Activated CD8-positive, alpha-beta T cell treated with anti-CD3 and anti-CD28 coated beads for 36 hours (primary cell): ENCODE results near the gene TIAM2. TPM values are rescaled to one million over a fixed set of nuclear protein-coding genes. Genes with fewer than 3 reads are reported as not detected.

ENCODE experiments used
- ATAC-seq: fragments of 200-7000 bp; cut with Tn5 transposase; one replicate; pipeline ENCODE4 v1.10.0; 2021; ENCODE audit warnings: mild to moderate bottlenecking, moderate library complexity
- CTCF ChIA-PET: fragments of 350-600 bp; sonication (Branson Sonifier 250); formaldehyde crosslinking; loops from one replicate; lab custom pipeline; 2021; ENCODE audit warnings: antibody characterized with exemption; lab: Charles Lee
- POLR2A ChIA-PET: fragments of 350-600 bp; sonication (Branson Sonifier 250); formaldehyde crosslinking; loops from one replicate; lab custom pipeline; 2021; ENCODE audit warnings: antibody characterized with exemption; lab: Charles Lee
- DNase-seq: peaks from one replicate; pipeline ENCODE4 v3.0.0-alpha.2; 2020
- H3K27ac Mint-ChIP-seq: one replicate; pipeline ENCODE4 v1.8.0; 2021; ENCODE audit warnings: mild to moderate bottlenecking, mixed read lengths
- H3K27me3 Mint-ChIP-seq: one replicate; pipeline ENCODE4 v1.8.0; 2021; ENCODE audit warnings: mixed read lengths
- H3K36me3 Mint-ChIP-seq: one replicate; pipeline ENCODE4 v1.8.0; 2021; ENCODE audit warnings: low read depth, mixed read lengths
- H3K4me1 Mint-ChIP-seq: one replicate; pipeline ENCODE4 v1.8.0; 2021; ENCODE audit warnings: low read depth, mixed read lengths
- H3K4me3 Mint-ChIP-seq: one replicate; pipeline ENCODE4 v1.8.0; 2021; ENCODE audit warnings: mild to moderate bottlenecking, moderate library complexity, mixed read lengths
- H3K9me3 Mint-ChIP-seq: one replicate; pipeline ENCODE4 v1.8.0; 2021; ENCODE audit warnings: mixed read lengths
- CTCF ChIP-seq: fragments of 200-600 bp; IDR thresholded peaks from one replicate; pipeline ENCODE4 v1.8.0; 2022; ENCODE audit warnings: antibody characterized with exemption, mild to moderate bottlenecking
- intact Hi-C: fragments of 100-400 bp; cut with micrococcal nuclease; formaldehyde crosslinking; loops from one replicate; pipeline ENCODE4 v1.10.0; 2022
- total RNA-seq, 2 experiments: library from RNA; stranded (reverse); gene quantifications; one replicate each; pipeline ENCODE4 v1.2.3, GENCODE V29; 2021

TIAM2 gene
- total RNA-seq, 2 experiments from 2014 or later, result 5.6 to 7.1 TPM

GRCh38 chr6:154986787-154987235 is 8.3 kb upstream of the TIAM2 start:
- no peaks in the 10 kb centered on the region for H3K36me3 Mint-ChIP-seq
- H3K27ac Mint-ChIP-seq, result no peak overlapping the region
- CTCF ChIA-PET, result no interaction called here
- TF ChIP-seq CTCF, result no peak
- DNase-seq, result no peak
- no peaks in the 10 kb centered on the region for H3K4me1 Mint-ChIP-seq
- no peaks in the 10 kb centered on the region for H3K27me3 Mint-ChIP-seq
- POLR2A ChIA-PET, result interaction anchor here (1.0 to 1.5 kb wide), 2 partner anchors 35 to 291 kb away, joined by 3 to 4 read pairs; no protein-coding TSS in a partner anchor
- intact Hi-C loops, result no loop called here
- H3K4me3 Mint-ChIP-seq, result no peak overlapping the region
- no peak for ATAC-seq
- H3K9me3 Mint-ChIP-seq, result peaks cover 6% of the 10 kb centered on the region

GRCh38 chr6:154989448-154989847 is 5.7 kb upstream of the TIAM2 start:
- Mint-ChIP-seq H3K9me3 (peaks cover 6% of the 10 kb centered on the region), H3K4me1 (no peaks in the 10 kb centered on the region), H3K36me3 (no peaks in the 10 kb centered on the region), H3K27ac (no peak overlapping the region), H3K4me3 (no peak overlapping the region), H3K27me3 (peaks cover 5% of the 10 kb centered on the region)
- intact Hi-C loops, result no loop called here
- ChIA-PET POLR2A (no interaction called here), CTCF (no interaction called here)
- TF ChIP-seq CTCF, result no peak
- DNase-seq (no peak), ATAC-seq (no peak)

GRCh38 chr6:154991207-154991606 is 3.9 kb upstream of the TIAM2 start:
- peaks cover 6% of the 10 kb centered on the region for H3K9me3 Mint-ChIP-seq
- no peak overlapping the region for H3K27ac Mint-ChIP-seq
- peaks cover 4% of the 10 kb centered on the region for H3K4me1 Mint-ChIP-seq
- ChIA-PET CTCF (no interaction called here), POLR2A (no interaction called here)
- no peaks in the 10 kb centered on the region for H3K36me3 Mint-ChIP-seq
- H3K27me3 Mint-ChIP-seq, result peaks cover 9% of the 10 kb centered on the region
- ATAC-seq (no peak), DNase-seq (no peak)
- no peak for TF ChIP-seq CTCF
- intact Hi-C loops, result no loop called here
- no peak overlapping the region for H3K4me3 Mint-ChIP-seq

GRCh38 chr6:154993026-154993425 is 2.1 kb upstream of the TIAM2 start:
- Mint-ChIP-seq H3K27me3 (peaks cover 23% of the 10 kb centered on the region), H3K27ac (no peak overlapping the region), H3K36me3 (no peaks in the 10 kb centered on the region), H3K4me3 (no peak overlapping the region), H3K4me1 (peaks cover 10% of the 10 kb centered on the region), H3K9me3 (peaks cover 5% of the 10 kb centered on the region)
- intact Hi-C loops, result no loop called here
- no peak for DNase-seq
- POLR2A ChIA-PET, result no interaction called here
- ATAC-seq, result no peak
- no peak for TF ChIP-seq CTCF
- CTCF ChIA-PET, result no interaction called here

- Mint-ChIP-seq H3K27me3 (peaks cover 27% of the 10 kb centered on the region), H3K36me3 (no peaks in the 10 kb centered on the region), H3K27ac (no peak overlapping the region), H3K9me3 (no peaks in the 10 kb centered on the region), H3K4me3 (no peak overlapping the region), H3K4me1 (peaks cover 10% of the 10 kb centered on the region)
- DNase-seq (no peak), ATAC-seq (no peak)
- ChIA-PET POLR2A (no interaction called here), CTCF (no interaction called here)
- TF ChIP-seq CTCF, result no peak
- intact Hi-C loops, result no loop called here
Measured at GRCh38 chr6:154993710-154994109, 1.4 kb upstream of the TIAM2 start.
